Measurements from ENCODE around the gene DDX50. TPM values are rescaled to one million over a fixed set of nuclear protein-coding genes. Genes with fewer than 3 reads are reported as not detected.

DDX50 gene
- total RNA-seq, 1 experiment from 2014 or later = 37.1 TPM

DNA sequence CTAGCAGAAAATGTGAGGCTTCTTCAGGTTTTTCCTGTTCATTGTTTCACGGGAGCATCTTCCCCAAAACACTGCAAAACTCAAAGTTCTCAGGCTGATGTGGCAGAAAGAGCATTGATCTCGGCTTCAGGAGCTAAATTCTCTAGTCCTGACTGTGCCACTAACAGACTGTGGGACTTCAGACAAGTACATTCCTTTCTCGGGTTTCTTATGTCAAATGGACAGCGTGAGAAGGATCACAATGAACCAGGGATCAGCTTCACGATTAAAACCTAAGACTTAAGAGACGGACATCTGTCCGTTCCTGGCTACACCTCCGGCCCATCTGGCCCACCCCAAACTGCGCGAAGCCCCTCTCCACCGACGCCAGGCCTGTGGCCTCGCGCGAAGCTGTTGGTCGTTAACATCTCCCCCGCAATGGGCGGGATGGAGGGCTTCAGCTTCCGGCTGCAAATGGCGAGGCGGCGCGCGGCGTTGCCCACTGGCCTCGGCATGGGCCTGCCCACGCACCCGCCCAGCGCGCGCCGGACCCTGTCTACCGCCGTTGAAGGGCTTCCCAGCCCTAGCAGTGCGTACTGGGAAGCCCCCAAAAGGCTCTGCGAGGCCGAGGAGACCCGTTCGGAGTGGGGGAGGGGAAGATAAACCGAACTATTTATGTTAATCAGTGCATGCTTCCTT, 549 bp upstream of the DDX50 start (continued):
- TF ChIP-seq CBFB (CRISPR knock-in tag; IDR thresholded peaks at IDR 0.05; ENCODE audit: low read depth) (no peak), ZNF138 (CRISPR knock-in tag; conservative IDR thresholded peaks at IDR 0.05) (no peak), ATF1 (CRISPR knock-in tag; IDR thresholded peaks at IDR 0.05) (no peak), SP1 (CRISPR knock-in tag; conservative IDR thresholded peaks at IDR 0.05) (peak; percentile 66), ZNF416 (CRISPR knock-in tag; IDR thresholded peaks at IDR 0.05) (peak; percentile 62; the same call in 1 of the 2 replicates), E2F5 (CRISPR knock-in tag; IDR thresholded peaks at IDR 0.05) (peak; percentile 76; the same call in 1 of the 2 replicates), NR2C2 (CRISPR knock-in tag; IDR thresholded peaks at IDR 0.05) (peak; percentile 17; the same call in 1 of the 2 replicates), SMAD3 (CRISPR knock-in tag; IDR thresholded peaks at IDR 0.05; ENCODE audit: borderline replicate concordance) (peak; percentile 74; the same call in 1 of the 2 replicates), EMX1 (CRISPR knock-in tag; IDR thresholded peaks at IDR 0.05) (no peak), TP53 (CRISPR knock-in tag; IDR thresholded peaks at IDR 0.05) (no peak), MLX (CRISPR knock-in tag; IDR thresholded peaks at IDR 0.05) (no peak), ZNF219 (CRISPR knock-in tag; IDR thresholded peaks at IDR 0.05; ENCODE audit: borderline replicate concordance) (no peak), USF2 (CRISPR knock-in tag; IDR thresholded peaks at IDR 0.05) (no peak), ZNF232 (CRISPR knock-in tag; IDR thresholded peaks at IDR 0.05) (peak; percentile 84), ZNF263 (CRISPR knock-in tag; IDR thresholded peaks at IDR 0.05; ENCODE audit: low read depth) (0 out of 2 replicates have a peak, but pooled peaks have one; percentile 32), HMGA2 (CRISPR knock-in tag; IDR thresholded peaks at IDR 0.05) (no peak), CREB1 (CRISPR knock-in tag; IDR thresholded peaks at IDR 0.05) (peak; percentile 74; the same call in 1 of the 2 replicates), ZNF396 (CRISPR knock-in tag; IDR thresholded peaks at IDR 0.05; ENCODE audit: borderline replicate concordance) (no peak), USF1 (CRISPR knock-in tag; IDR thresholded peaks at IDR 0.05) (peak; percentile 60; the same call in 1 of the 2 replicates), ATF6 (CRISPR knock-in tag; IDR thresholded peaks at IDR 0.05) (no peak), FOXP1 (CRISPR knock-in tag; IDR thresholded peaks at IDR 0.05; ENCODE audit: borderline replicate concordance) (peak; percentile 91), ZSCAN18 (CRISPR knock-in tag; IDR thresholded peaks at IDR 0.05) (no peak), GTF2I (CRISPR knock-in tag; conservative IDR thresholded peaks at IDR 0.05) (no peak), MXD4 (CRISPR knock-in tag; IDR thresholded peaks at IDR 0.05; ENCODE audit: borderline replicate concordance) (no peak), ZNF281 (CRISPR knock-in tag; IDR thresholded peaks at IDR 0.05) (peak; percentile 98)
- TF ChIP-seq, protein P1, sequence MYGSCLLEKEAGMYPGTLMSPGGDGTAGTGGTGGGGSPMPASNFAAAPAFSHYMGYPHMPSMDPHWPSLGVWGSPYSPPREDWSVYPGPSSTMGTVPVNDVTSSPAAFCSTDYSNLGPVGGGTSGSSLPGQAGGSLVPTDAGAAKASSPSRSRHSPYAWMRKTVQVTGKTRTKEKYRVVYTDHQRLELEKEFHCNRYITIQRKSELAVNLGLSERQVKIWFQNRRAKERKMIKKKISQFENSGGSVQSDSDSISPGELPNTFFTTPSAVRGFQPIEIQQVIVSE (CRISPR knock-in tag; IDR thresholded peaks at IDR 0.05; ENCODE audit: borderline replicate concordance) = no peak
- TF ChIP-seq, protein P2, sequence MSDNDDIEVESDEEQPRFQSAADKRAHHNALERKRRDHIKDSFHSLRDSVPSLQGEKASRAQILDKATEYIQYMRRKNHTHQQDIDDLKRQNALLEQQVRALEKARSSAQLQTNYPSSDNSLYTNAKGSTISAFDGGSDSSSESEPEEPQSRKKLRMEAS (CRISPR knock-in tag; IDR thresholded peaks at IDR 0.05) = peak; percentile 92

Measured in WTC11 (cell line).